ENCODE results near the gene NEAT1.

Gene NEAT1

DNA sequence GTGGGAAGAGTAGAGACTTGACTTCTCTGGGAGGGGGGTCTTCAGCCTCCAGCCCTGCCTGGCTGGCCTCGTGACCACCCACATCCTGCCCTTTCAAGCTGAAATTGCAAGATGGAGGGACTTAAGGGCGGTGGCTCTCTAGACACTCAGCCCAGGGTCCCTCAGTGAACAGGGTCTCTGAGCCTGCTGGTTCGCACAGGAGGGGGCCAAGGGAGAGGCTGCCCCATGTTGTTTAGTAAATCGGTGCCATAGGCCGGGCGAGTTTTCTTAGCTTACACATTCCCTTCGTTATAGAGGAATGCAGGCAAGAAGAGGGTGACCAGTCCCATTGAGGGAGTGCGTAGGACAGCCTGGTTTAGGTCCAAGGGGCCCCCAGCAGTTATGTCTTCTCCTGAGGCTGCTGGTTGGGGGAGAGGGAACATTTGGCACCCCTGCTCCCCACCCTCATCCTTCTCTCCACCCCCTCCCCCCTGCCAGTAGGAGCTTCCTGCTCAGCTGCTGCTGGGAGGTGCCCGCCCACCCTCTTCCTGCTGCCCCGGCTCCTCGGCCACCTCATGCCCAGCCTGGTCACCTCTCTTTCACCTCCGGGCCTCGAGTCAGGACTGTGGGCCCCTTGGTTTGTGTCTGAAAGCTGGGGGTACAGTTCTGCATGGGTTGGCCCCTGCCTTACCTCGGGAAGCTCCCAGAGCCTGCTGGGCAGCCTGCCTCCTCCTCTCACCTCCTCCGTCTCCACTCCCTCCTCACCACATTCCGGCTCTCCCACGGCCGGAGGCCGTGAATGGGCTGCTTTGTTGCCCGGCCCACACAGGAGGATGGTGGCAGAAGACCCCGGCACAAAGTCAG, 32.3 kb upstream of the NEAT1 start:
- DNase-seq: no peak

DNA sequence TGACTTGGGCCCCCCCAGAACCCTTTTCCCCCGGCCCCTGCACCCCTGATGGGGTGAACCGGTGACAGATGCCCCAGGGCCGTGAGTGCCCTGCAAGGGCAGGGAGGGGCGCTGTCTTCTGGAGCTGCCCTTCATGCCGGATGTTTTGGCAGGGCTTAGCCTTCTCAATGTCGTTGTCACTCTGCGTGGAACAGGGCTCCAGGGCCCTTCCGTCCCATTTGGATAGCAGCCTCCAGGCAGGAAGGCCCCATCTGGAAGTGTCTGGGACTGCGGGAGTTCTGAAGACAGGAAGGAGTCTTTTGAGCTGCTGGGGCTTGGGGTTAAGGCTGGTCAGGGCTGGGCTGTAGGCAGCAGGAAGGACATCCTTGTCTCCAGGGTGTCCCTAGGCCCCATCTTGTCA, 31.6 kb upstream of the NEAT1 start:
- no peak for DNase-seq

DNA sequence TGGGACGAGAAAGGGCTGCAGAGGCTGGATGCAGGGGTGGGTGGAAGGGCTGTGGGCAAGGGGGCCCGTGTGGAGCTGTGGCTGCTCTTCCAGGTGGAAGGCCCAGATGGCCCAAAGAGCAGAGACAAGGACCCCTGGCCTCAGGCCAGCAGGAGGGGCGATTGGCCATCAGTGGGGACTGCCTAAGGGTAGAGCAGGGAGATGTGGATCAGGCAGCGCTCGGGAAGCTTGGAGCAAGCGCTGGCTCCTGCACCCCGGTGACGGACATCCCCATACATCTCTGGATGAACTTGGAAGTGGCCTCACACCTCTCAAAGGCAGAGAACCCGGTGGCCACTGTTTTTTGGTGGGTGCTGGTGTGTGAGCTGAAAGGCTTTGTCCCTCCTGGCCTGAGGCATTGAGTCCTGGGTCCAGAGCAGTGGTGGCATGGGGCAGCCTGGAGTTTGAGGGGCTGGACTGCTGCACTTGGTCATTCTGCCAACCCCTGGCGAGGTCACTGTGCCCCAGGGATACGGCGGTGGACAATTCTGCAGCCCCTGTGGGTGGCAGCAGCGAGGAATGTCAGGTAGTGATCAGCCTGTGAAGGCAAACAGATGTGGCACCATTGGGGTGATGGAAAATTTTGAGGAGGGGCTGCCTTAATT, 30.3 kb upstream of the NEAT1 start:
- peak in 1 of 2 experiments; percentile 39 for DNase-seq

DNA sequence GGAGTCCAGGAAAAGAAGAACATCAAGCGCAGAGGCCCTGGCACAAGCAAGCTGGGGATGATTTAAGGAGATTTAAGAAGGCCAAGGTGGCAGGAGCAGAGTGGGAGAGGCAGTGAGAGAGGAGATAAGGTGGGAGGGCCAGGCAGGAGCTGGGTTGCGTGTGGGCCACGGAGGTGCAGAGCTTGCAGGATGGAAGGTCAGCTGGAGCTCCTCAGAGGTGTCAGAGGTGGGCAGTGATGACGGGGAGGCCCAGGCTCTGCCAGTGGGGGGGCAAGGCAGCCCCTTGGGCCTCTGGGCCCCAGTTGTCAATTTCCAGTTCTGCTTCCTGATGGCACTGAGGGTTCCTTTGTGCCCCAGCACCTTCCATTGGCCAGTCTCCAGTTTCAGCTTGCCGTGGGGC, 29.7 kb upstream of the NEAT1 start:
- no peak for DNase-seq

GRCh38 chr11:65393513-65394079, 29.0 kb upstream of the NEAT1 start:
- no peak for DNase-seq

DNA sequence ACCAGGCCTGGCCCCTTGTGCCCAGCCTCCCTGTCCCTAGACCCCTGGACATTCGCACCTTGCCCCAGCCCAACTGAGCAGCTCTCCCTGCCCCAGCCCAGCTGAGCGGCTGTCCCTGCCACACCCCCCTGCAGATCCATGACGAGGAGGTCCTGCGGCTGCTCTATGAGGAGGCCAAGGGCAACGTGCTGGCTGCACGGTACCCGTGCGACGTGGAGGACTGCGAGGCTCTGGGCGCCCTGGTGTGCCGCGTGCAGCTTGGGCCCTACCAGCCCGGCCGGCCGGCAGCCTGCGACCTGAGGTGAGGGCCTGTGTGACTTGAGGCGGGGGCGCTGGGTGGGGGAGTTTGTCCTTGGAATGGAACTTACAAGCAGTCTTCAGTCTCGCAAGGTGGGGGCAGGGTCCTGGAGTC, 28.5 kb upstream of the NEAT1 start:
- no peak for DNase-seq

- no peak for DNase-seq
Observed at GRCh38 chr11:65395961-65396530, 26.6 kb upstream of the NEAT1 start.

GRCh38 chr11:65396769-65397745, 25.5 kb upstream of the NEAT1 start:
- peak; percentile 51 to 66 for DNase-seq

- DNase-seq: peak; percentile 73 to 76
Observed at GRCh38 chr11:65398362-65398910, 24.2 kb upstream of the NEAT1 start.

GRCh38 chr11:65399249-65399648, 23.3 kb upstream of the NEAT1 start:
- DNase-seq: no peak

DNA sequence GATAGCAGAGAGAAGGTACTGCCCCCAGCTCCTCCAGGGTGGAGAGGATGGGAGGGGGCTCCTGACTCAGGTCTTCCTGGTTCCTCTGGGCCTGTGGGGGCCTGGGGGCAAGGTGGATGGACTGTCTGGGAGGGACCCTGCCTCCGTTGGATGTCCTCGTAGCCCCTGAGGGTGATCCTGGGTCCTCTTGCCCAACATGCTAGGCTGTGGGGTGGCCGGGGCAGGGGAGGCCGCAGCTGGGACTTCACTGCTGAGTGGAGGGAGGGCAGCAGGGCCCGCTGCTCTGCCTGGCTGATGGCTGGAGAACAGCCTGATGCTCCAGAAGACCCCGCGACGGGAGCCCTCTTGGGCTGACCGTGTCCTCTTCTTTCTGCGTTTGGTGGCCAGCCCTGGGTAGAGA, 22.8 kb upstream of the NEAT1 start:
- no peak for DNase-seq

DNA sequence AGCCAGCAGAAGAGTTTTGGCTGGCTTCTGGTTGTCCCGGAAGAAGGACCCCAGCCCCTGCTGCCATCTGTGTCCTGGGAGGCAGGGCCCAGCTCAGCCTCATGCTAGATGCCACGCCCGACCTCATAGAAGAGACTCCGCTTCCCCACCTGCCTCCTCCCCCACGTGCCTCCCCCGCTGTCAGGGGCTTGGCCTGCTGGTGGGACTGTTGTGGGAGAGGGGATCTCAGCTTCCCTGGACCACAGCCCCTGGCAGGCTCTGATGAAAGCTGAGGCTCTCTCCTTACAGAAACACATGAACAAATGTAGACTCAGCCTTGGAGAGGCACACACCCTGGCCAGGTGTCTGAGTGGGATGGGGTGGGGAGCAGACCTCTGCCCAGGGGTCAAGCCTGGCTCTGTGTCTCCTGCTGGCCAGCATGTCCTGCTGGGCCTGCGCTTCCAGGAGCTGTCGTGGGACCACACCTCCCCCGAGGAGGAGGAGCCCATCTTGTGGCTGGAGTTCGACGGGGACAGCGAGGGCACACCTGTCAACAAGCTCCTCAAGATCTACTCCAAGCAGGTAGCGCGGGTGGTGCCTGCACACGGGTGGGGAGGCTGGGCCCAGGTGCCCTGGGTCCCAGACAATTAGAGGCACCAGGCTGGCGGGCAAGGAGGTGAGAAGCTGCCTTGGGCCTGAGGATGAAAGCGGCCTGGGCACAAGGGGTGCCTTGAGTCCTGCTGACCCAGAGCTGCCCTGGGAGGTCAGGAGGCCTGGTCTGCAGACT, 22.1 kb upstream of the NEAT1 start:
- no peak for DNase-seq

- DNase-seq: no peak
Observed at GRCh38 chr11:65401073-65401802, 21.4 kb upstream of the NEAT1 start.

DNA sequence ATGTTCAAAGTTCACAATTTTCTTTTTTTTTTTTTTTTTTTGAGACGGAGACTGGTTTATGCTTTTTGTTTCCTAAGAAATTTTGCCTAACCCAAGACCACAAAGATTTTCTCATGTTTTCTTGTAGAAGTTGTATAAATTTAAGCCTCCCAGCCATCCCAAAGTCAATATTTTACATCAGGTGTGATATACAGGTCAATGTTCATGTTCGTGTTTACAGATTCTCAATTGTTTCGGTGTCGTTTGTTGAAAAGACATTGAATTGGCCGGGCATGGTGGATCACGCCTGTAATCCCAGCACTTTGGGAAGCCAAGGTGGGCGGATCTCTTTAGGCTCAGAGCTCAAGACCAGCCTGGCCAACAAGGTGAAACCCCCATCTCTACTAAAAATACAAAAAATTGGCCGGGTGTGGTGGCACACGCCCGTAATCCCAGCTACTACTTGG, 20.8 kb upstream of the NEAT1 start:
- DNase-seq: no peak

GRCh38 chr11:65402790-65403189, 19.8 kb upstream of the NEAT1 start:
- DNase-seq: no peak

GRCh38 chr11:65403607-65404121, 18.9 kb upstream of the NEAT1 start:
- DNase-seq: no peak

GRCh38 chr11:65404210-65404609, 18.4 kb upstream of the NEAT1 start:
- DNase-seq: no peak

DNA sequence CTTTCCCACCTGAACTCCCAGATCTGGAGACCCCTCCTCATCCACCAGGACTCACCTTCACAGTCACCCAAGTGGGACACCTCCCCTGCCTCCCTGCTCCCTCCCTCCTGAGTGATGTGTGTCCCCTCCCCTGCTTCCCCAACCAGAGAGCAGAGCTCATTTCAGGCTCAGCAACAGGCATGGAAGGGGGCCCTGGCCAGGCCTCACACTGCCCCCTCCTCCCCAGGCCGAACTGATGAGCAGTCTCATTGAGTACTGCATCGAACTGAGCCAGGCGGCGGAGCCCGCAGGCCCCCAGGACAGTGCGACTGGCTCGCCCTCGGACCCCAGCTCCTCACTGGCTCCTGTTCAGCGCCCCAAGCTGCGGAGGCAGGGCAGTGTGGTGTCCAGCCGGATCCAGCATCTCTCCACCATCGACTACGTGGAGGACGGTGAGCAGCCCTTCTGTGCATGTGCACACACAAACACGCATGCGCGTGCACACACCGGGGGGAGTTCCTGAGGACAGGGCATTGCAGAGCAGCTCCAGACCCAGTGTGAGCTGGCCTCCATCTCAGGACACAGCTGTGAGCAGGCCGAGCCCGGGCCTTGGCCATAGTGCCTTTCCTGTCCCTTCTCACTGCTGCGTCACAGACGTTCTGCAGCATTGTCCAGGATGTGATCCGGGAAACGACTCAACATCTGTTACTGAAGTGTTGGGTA, 17.8 kb upstream of the NEAT1 start:
- DNase-seq: no peak

DNA sequence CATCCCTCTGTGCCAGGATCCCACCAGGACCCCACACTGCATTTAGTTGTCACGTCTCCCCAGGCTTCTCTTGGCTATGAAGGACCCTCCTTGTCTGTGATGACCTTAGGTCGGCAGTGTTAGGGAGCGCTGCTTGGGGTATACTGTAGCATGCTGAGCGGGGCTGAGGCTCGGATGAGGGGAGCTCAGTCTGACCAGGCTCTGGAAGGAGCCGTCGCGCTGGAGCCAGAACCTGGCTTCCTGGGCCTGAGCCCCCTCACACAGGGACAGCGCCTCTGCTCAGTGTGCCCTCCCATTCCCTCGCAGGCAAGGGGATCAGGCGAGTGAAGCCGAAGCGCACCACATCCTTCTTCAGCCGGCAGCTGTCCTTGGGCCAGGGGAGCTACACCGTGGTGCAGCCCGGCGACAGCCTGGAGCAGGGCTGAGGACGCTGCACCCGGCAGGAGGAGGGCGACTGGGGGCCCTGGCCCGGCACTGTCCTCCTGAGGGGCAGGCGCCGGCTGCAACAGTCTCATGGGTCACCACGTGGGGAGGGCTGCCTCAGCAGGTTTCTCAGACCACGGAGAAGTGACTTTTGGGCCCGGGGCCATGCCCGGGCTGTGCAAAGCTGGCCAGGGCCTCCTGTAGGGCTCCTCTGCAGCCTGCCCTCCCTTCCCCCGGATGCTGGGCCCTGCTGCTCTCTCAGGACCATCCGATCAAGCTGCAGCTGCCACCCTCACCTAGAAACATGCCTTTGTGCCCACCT, 11.5 kb upstream of the NEAT1 start:
- DNase-seq: no peak

Measured in NCI-H524 (cell line).